ENCODE data around the gene ALPK3.

The ALPK3 gene

DNA sequence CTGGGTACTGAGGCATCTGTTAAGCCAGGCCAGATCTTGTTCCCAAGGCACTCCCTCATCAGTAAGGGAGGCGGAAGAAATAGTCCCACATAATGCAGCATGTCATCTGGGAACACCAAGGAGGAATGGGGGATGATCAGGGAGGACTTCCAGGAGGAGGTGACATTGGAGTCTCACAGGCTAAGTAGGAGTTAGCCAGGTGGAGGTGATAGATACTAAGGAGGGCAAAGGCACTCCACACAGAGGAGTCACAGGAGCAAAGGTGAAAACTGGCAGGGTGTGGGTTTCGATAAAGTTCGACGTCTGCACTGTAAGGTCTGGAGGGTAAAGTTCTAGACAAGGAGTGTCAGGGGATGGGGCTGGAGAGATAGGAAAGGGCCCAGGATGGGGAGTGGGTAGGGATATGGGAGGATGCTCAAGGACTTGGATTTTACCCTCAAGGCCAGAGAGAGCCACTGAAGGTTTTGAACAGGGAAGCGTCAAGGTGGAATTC lies 73.6 kb downstream of the ALPK3 start:
- CTCF ChIA-PET = interaction anchor here (0.6 to 0.7 kb wide), 2 partner anchors 85 to 94 kb away, joined by 3 to 5 read pairs; no protein-coding TSS in a partner anchor
- POLR2A ChIA-PET = no interaction called here
- DNase-seq (ENCODE audit: extremely low spot score) = no peak
- TF ChIP-seq TARDBP (IDR thresholded peaks at IDR 0.05) = no peak
- no peak for TF ChIP-seq FOXK2 (IDR thresholded peaks at IDR 0.05)
- TF ChIP-seq SUZ12 (IDR thresholded peaks at IDR 0.05) = no peak
- TF ChIP-seq CTBP1 (IDR thresholded peaks at IDR 0.05; ENCODE audit: borderline replicate concordance) = no peak
- no peak for TF ChIP-seq ZNF384 (IDR thresholded peaks at IDR 0.05)
- TF ChIP-seq FOXA1 (IDR thresholded peaks at IDR 0.05) = no peak
- TF ChIP-seq, protein P1, sequence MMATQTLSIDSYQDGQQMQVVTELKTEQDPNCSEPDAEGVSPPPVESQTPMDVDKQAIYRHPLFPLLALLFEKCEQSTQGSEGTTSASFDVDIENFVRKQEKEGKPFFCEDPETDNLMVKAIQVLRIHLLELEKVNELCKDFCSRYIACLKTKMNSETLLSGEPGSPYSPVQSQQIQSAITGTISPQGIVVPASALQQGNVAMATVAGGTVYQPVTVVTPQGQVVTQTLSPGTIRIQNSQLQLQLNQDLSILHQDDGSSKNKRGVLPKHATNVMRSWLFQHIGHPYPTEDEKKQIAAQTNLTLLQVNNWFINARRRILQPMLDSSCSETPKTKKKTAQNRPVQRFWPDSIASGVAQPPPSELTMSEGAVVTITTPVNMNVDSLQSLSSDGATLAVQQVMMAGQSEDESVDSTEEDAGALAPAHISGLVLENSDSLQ (IDR thresholded peaks at IDR 0.05) = no peak
- TF ChIP-seq NFRKB (IDR thresholded peaks at IDR 0.05) = no peak
- TF ChIP-seq ELF4 (IDR thresholded peaks at IDR 0.05) = no peak
- no peak for TF ChIP-seq HDGF (IDR thresholded peaks at IDR 0.05; ENCODE audit: borderline replicate concordance)
- TF ChIP-seq LEF1 (IDR thresholded peaks at IDR 0.05; ENCODE audit: borderline replicate concordance) = no peak

DNA sequence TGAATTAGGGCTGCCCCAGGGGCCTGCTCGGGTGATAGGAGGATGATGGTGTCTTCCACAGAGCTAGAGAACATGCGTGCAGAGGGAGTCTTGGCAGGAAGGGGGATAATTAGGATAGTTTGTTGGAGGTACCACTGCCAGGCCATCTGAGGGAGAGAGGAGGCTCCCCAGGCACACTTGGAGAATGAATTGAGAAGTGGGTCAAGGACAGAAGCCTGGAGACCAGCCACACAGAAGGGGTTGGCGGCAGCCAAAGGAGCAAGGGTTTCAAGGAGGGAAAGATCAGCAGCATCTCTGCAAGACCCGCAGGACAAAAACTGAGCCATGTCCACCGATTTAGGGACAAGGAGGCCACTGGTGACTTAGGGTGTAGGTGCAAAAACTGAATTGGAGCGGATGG lies 74.2 kb downstream of the ALPK3 start:
- CTCF ChIA-PET = interaction anchor here (0.6 to 0.7 kb wide), 2 partner anchors 46 to 84 kb away, joined by 3 read pairs; no protein-coding TSS in a partner anchor
- POLR2A ChIA-PET = no interaction called here

DNA sequence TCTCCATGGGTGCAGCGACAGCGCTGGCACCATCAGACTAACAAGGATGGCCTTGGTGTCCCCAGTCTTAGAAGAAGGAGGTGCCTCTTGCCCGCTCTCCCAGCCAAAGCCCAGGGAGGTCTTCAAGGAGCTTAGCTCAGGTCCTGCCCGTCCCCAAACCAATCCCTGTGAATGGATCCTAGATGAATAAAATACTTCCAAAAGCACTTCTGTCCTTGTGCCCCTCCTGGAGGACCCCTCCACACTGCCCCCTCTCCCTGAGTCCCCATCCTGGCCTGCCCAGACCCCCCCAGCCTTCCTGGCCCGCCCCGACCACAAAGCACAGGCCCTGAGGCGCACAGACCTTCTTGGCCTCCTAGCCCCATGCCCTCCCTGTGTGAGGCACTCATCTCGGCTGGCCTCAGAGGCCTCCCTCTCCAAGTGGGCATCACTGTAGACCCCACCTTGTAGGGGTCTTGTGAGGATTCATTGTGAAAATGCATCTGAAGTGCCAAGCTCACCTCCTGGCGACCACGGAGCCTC lies 75.7 kb downstream of the ALPK3 start:
- TF ChIP-seq NFRKB (IDR thresholded peaks at IDR 0.05) (no peak), CTBP1 (IDR thresholded peaks at IDR 0.05; ENCODE audit: borderline replicate concordance) (no peak), ARNT (IDR thresholded peaks at IDR 0.05) (no peak), FOXM1 (IDR thresholded peaks at IDR 0.05; ENCODE audit: borderline replicate concordance) (no peak), SP1 (IDR thresholded peaks at IDR 0.05) (no peak), FOXK2 (IDR thresholded peaks at IDR 0.05) (no peak), LEF1 (IDR thresholded peaks at IDR 0.05; ENCODE audit: borderline replicate concordance) (no peak), FOXA1 (IDR thresholded peaks at IDR 0.05) (no peak), HDGF (IDR thresholded peaks at IDR 0.05; ENCODE audit: borderline replicate concordance) (no peak), L3MBTL2 (conservative IDR thresholded peaks at IDR 0.05) (no peak), TARDBP (IDR thresholded peaks at IDR 0.05) (no peak), BHLHE40 (IDR thresholded peaks at IDR 0.05; ENCODE audit: borderline replicate concordance) (no peak), SUZ12 (IDR thresholded peaks at IDR 0.05) (no peak), ELF4 (IDR thresholded peaks at IDR 0.05) (no peak), ZNF384 (IDR thresholded peaks at IDR 0.05) (no peak)
- TF ChIP-seq, protein P1 (IDR thresholded peaks at IDR 0.05) = no peak
- CTCF ChIA-PET = no interaction called here
- DNase-seq (ENCODE audit: extremely low spot score) = no peak
- POLR2A ChIA-PET = interaction anchor here (1.3 kb wide), 1 partner anchor 17 kb away, joined by 4 read pairs; no protein-coding TSS in a partner anchor

More for the DNA sequence above, 74.2 kb downstream of the ALPK3 start:
- TF ChIP-seq BHLHE40 (IDR thresholded peaks at IDR 0.05; ENCODE audit: borderline replicate concordance) (no peak), SP1 (IDR thresholded peaks at IDR 0.05) (no peak), NFRKB (IDR thresholded peaks at IDR 0.05) (no peak), HDGF (IDR thresholded peaks at IDR 0.05; ENCODE audit: borderline replicate concordance) (no peak), ARNT (IDR thresholded peaks at IDR 0.05) (no peak), FOXA1 (IDR thresholded peaks at IDR 0.05) (no peak), LEF1 (IDR thresholded peaks at IDR 0.05; ENCODE audit: borderline replicate concordance) (no peak)
- DNase-seq (ENCODE audit: extremely low spot score) = no peak

DNA sequence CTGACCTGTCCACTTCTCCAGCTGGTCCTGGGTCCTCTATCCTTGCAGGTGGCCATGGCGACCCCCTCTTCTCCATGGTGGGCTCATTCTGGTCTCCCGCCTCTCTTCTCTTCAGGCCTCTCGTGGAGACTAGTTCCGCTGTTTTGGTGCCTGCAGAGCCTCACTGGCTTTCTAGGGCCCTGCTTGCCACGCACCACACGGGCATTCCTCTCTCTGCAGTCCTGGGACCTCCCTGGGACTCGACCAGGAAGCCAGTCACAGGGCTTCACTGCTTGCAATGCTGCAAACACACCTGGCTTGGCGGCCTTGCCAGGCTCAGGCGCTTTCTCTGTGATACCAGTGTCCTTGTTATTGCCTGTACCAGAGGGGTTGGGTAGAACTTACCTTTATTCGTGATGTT lies 76.5 kb downstream of the ALPK3 start:
- ChIA-PET CTCF (no interaction called here), POLR2A (interaction anchor here (1.3 kb wide), 1 partner anchor 16 kb away, joined by 4 read pairs; no protein-coding TSS in a partner anchor)
- TF ChIP-seq ELF4 (IDR thresholded peaks at IDR 0.05) (no peak), FOXA1 (IDR thresholded peaks at IDR 0.05) (no peak), BHLHE40 (IDR thresholded peaks at IDR 0.05; ENCODE audit: borderline replicate concordance) (no peak), ARNT (IDR thresholded peaks at IDR 0.05) (no peak), NFRKB (IDR thresholded peaks at IDR 0.05) (no peak), ZNF384 (IDR thresholded peaks at IDR 0.05) (no peak)
- TF ChIP-seq, protein P1 (IDR thresholded peaks at IDR 0.05) = no peak
- no peak for DNase-seq (ENCODE audit: extremely low spot score)

DNA sequence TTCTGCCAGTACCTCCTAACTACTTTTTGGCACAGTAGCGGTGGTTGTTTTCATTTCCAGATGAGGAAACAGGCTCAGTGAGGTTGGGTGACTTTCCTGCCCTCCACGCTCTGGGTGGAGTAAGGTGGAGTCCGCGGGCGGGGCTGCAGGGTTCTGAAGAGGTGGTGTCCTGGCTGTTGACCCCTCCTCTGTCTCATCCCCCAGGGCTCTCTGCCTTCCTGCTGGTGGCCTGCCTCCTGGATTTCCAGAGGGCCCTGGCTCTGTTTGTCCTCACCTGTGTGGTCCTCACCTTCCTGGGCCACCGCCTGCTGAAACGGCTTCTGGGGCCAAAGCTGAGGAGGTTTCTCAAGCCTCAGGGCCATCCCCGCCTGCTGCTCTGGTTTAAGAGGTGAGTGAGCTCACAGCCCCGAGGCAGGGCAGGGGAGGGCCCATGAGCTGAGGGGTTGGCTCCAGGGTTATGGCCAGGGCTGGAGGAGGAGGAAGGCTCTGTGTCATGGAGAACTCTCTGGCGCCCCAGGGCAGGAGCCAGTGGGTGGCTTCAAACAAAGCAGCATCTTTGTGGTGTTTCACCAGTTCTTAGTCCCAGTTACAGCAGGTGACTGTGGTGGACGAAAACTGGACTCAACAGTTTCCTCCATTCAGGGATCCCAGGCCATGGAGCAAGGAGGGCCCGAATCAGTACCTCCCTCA lies 77.7 kb downstream of the ALPK3 start:
- DNase-seq (ENCODE audit: extremely low spot score) = no peak
- ChIA-PET POLR2A (no interaction called here), CTCF (no interaction called here)
- TF ChIP-seq ARNT (IDR thresholded peaks at IDR 0.05) = no peak
- TF ChIP-seq FOXA1 (IDR thresholded peaks at IDR 0.05) = no peak
- no peak for TF ChIP-seq ZNF384 (IDR thresholded peaks at IDR 0.05)
- no peak for TF ChIP-seq LEF1 (IDR thresholded peaks at IDR 0.05; ENCODE audit: borderline replicate concordance)
- TF ChIP-seq NFRKB (IDR thresholded peaks at IDR 0.05) = no peak
- no peak for TF ChIP-seq BHLHE40 (IDR thresholded peaks at IDR 0.05; ENCODE audit: borderline replicate concordance)
- TF ChIP-seq, protein P1 (IDR thresholded peaks at IDR 0.05) = no peak
- no peak for TF ChIP-seq L3MBTL2 (conservative IDR thresholded peaks at IDR 0.05)
- TF ChIP-seq TARDBP (IDR thresholded peaks at IDR 0.05) = no peak
- no peak for TF ChIP-seq CTBP1 (IDR thresholded peaks at IDR 0.05; ENCODE audit: borderline replicate concordance)
- TF ChIP-seq FOXM1 (IDR thresholded peaks at IDR 0.05; ENCODE audit: borderline replicate concordance) = no peak
- TF ChIP-seq SP1 (IDR thresholded peaks at IDR 0.05) = no peak
